Rectal smooth muscle tissue (tissue), 1 donor: ENCODE measurements around the gene L3MBTL2.

Experiments used
- H3K27ac ChIP-seq: one replicate; pipeline ENCODE4 v1.7.0; 2013; ENCODE audit warnings: low read depth, low read length, inconsistent platforms
- H3K27me3 ChIP-seq: one replicate; pipeline ENCODE4 v1.7.0; 2013; ENCODE audit warnings: low read length; ENCODE audit not compliant: control insufficient read depth, insufficient read depth
- H3K36me3 ChIP-seq: one replicate; pipeline ENCODE4 v1.7.0; 2013; ENCODE audit warnings: low read length; ENCODE audit not compliant: control insufficient read depth, insufficient read depth
- H3K4me1 ChIP-seq: one replicate; pipeline ENCODE4 v1.7.0; 2013; ENCODE audit warnings: low read length; ENCODE audit not compliant: control insufficient read depth, insufficient read depth
- H3K4me3 ChIP-seq: one replicate; pipeline ENCODE4 v1.7.0; 2013; ENCODE audit warnings: low read length
- H3K9ac ChIP-seq: one replicate; pipeline ENCODE4 v1.7.0; 2013; ENCODE audit warnings: low read length

The L3MBTL2 gene

GRCh38 chr22:41237707-41238569 lies 32.8 kb downstream of the L3MBTL2 start:
- H3K9ac ChIP-seq, result peak overlapping the region; percentile 21
- no peaks in the 10 kb centered on the region for H3K36me3 ChIP-seq
- peak overlapping the region; percentile 7 for H3K27ac ChIP-seq
- H3K27me3 ChIP-seq, result no peaks in the 10 kb centered on the region
- H3K4me1 ChIP-seq, result peaks cover 3% of the 10 kb centered on the region
- peak overlapping the region; percentile 72 for H3K4me3 ChIP-seq

DNA sequence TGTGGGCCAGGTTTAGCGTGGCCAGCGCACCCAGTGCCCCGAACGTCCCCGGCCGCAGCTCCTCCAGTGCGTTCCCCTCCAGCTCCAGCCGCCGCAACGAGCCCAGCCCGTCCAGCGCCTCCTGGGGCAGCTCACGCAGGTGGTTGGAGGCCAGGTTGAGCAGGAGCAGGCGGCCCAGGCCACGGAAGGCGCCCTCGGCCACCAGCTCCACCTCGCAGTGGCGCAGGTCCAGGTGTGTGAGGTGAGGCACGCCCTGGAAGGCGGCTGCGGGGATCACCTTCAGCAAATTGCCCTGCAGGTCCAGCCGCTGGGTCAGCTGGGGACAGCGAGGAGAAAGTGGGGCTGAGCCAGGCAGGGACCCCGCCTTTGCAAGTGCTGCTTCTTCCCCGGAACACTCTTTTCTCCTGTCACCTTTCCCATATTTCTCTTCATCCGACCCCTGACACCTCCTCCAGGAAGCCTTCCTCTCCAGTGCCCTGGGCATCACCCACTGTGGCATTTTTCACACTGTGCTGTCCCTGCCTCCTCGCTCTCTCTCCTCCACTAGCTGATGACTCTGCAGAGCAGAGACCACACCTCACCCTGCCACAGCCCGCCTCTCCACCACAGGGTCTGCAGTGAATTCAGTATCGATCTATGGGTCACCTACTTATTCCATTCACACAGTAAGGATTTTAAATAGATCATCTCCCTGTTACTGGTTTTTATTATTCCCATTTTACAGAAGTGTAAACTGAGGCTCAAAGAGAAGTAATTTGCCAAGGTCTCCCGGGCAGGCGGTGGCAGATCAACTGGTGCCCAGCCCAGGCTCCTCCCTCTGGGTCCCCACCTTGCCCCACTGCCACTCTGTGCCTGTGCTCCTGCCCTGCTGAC lies 33.7 kb downstream of the L3MBTL2 start:
- Histone ChIP-seq H3K27me3 (no peaks in the 10 kb centered on the region), H3K27ac (no peak overlapping the region), H3K4me1 (peaks cover 3% of the 10 kb centered on the region), H3K4me3 (peak overlapping the region; percentile 72), H3K9ac (no peak overlapping the region), H3K36me3 (no peaks in the 10 kb centered on the region)

DNA sequence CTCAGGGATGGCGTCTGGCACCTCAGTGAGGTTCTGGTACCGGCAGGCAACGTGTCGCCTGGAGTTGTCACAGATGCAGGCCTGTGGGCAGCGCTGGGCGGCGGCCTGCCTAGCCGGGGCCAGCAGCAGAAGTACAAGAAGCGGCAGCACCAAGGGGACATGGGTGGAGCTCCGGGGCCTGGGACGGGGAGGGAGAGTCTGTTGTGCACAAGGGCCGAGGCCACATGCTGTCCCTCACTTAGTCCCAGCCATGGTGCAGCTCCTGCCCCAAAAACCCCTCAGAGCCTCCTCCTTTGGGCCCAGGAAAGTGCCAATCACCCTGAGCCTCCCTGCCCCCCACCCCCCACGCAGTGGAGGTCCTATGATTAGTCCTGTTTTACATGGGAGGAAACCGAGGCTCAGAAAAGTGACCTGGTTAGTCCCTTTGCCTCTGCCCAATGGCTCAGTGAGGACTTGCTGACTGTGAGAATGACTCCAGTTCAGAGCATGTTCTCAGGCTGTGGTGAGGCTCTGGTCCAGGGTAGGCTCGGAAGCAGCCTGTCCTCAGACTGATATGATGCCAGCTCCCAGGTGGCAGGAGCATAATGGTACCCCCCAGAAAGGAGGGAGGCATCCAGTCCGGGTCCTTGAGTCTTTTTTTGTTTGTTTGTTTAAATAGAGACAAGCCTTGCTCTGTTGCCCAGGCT lies 34.5 kb downstream of the L3MBTL2 start:
- no peak overlapping the region for H3K4me3 ChIP-seq
- H3K27me3 ChIP-seq, result no peaks in the 10 kb centered on the region
- H3K4me1 ChIP-seq, result peaks cover 3% of the 10 kb centered on the region
- H3K27ac ChIP-seq, result no peak overlapping the region
- H3K36me3 ChIP-seq, result no peaks in the 10 kb centered on the region
- no peak overlapping the region for H3K9ac ChIP-seq

- Histone ChIP-seq H3K36me3 (peaks cover 1% of the 10 kb centered on the region), H3K27ac (peak within 1 kb of the TSS; percentile 6), H3K9ac (no peak within 1 kb of the TSS), H3K4me3 (no peak within 1 kb of the TSS), H3K4me1 (peaks cover 3% of the 10 kb centered on the region), H3K27me3 (no peaks in the 10 kb centered on the region)
Measured at GRCh38 chr22:41240377-41241132, 35.4 kb downstream of the L3MBTL2 start, which contains the start of gene CHADL. TSS of gene CHADL (minus strand) at chr22:41240931. CDS start at chr22:41240881, 50 bp downstream.

DNA sequence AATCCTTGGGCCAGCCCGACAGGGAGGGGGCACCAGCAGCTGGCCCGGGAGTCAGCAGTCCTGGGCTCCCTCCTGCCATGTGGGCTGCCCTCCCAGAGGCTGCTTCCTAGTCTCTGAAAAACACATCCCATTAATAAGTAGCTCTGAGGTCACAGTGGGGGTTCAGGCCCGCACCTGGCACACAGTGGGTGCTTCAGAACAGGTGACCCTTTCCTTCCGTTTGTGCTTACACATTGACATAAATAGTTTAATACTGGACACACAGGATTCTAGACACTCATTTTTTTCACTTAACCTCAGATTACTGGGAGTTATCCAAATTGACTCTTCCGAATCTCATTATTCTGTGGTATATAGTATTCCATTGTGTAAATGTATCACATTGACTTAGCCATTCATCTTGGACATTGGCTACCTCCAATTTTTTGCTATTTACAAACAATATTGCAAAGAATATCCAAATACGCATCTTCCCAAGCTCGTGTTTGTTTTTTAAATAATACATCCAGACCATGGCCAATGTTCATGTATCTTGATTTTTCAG lies 36.1 kb downstream of the L3MBTL2 start:
- no peaks in the 10 kb centered on the region for H3K27me3 ChIP-seq
- H3K4me3 ChIP-seq, result no peak overlapping the region
- H3K4me1 ChIP-seq, result peaks cover 3% of the 10 kb centered on the region
- H3K27ac ChIP-seq, result no peak overlapping the region
- no peak overlapping the region for H3K9ac ChIP-seq
- peaks cover 8% of the 10 kb centered on the region for H3K36me3 ChIP-seq

GRCh38 chr22:41242396-41243117 lies 37.4 kb downstream of the L3MBTL2 start:
- no peak overlapping the region for H3K9ac ChIP-seq
- no peaks in the 10 kb centered on the region for H3K27me3 ChIP-seq
- H3K4me3 ChIP-seq, result no peak overlapping the region
- no peaks in the 10 kb centered on the region for H3K4me1 ChIP-seq
- peaks cover 11% of the 10 kb centered on the region for H3K36me3 ChIP-seq
- no peak overlapping the region for H3K27ac ChIP-seq

DNA sequence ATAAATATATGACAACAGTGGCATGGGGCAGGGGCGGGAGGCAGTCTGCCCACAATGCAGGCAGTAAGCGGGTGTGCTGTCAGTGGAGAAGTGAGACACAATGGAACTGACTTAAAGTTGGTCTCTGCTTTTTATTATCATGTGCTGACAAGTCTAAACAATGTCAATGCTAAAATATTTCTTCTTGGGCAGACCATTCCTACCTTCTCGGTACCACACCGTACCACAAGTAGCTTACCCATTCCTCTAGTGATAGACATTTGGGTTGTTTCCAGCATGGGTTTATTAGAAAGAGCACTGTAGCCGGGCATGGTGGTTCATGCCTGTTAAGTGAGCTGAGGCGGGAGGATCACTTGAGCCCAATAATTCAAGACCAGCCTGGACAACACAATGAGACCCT lies 38.2 kb downstream of the L3MBTL2 start:
- H3K9ac ChIP-seq, result no peak overlapping the region
- no peak overlapping the region for H3K4me3 ChIP-seq
- no peaks in the 10 kb centered on the region for H3K27me3 ChIP-seq
- no peaks in the 10 kb centered on the region for H3K4me1 ChIP-seq
- no peak overlapping the region for H3K27ac ChIP-seq
- H3K36me3 ChIP-seq, result peaks cover 11% of the 10 kb centered on the region

- no peak overlapping the region for H3K27ac ChIP-seq
- H3K27me3 ChIP-seq, result no peaks in the 10 kb centered on the region
- no peaks in the 10 kb centered on the region for H3K4me1 ChIP-seq
- no peak overlapping the region for H3K4me3 ChIP-seq
- H3K36me3 ChIP-seq, result peaks cover 29% of the 10 kb centered on the region
- no peak overlapping the region for H3K9ac ChIP-seq
Measured at GRCh38 chr22:41245917-41246499, 40.9 kb downstream of the L3MBTL2 start.

- no peak overlapping the region for H3K27ac ChIP-seq
- H3K36me3 ChIP-seq, result peaks cover 42% of the 10 kb centered on the region
- no peaks in the 10 kb centered on the region for H3K27me3 ChIP-seq
- H3K9ac ChIP-seq, result no peak overlapping the region
- no peak overlapping the region for H3K4me3 ChIP-seq
- H3K4me1 ChIP-seq, result no peaks in the 10 kb centered on the region
Measured at GRCh38 chr22:41247703-41248102, 42.6 kb downstream of the L3MBTL2 start.

GRCh38 chr22:41248314-41248713 lies 43.2 kb downstream of the L3MBTL2 start:
- H3K4me1 ChIP-seq, result no peaks in the 10 kb centered on the region
- H3K9ac ChIP-seq, result no peak overlapping the region
- no peak overlapping the region for H3K4me3 ChIP-seq
- H3K27ac ChIP-seq, result no peak overlapping the region
- H3K36me3 ChIP-seq, result peaks cover 48% of the 10 kb centered on the region
- H3K27me3 ChIP-seq, result no peaks in the 10 kb centered on the region

DNA sequence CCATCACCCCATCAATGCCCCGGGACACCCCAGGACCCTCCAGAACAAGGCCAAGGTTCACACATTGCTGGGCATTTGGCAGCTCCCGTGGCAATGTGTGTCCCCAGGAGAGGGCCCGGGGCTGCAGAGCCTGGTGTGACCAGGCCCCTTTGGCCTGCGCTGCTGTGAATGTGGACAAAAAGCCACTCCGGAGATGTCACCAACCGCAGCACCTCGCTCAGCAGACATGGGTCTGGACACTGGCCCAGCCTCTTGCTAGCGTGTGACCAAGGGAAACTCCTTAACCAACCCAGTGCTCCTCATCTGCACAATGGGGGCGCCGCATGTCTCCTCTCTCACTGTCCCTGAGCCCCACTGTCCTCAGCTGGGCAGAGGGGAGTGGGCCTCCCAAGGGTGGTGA lies 43.6 kb downstream of the L3MBTL2 start:
- no peak overlapping the region for H3K9ac ChIP-seq
- H3K4me3 ChIP-seq, result no peak overlapping the region
- H3K4me1 ChIP-seq, result no peaks in the 10 kb centered on the region
- H3K27me3 ChIP-seq, result no peaks in the 10 kb centered on the region
- no peak overlapping the region for H3K27ac ChIP-seq
- peaks cover 50% of the 10 kb centered on the region for H3K36me3 ChIP-seq
